Measurements from ENCODE around the gene GPX4. TPM values are rescaled to one million over a fixed set of nuclear protein-coding genes. Genes with fewer than 3 reads are reported as not detected.

The GPX4 gene
- total and polyA plus RNA-seq, 9 of the 15 experiments (the other 6 are each of a cell fraction or from before 2014, with no cell fraction given): 61.4 to 661 (median 349) TPM

GRCh38 chr19:1066748-1067340 lies 37.0 kb upstream of the GPX4 start, which contains the start of gene ARHGAP45 (continued):
- no peak for TF ChIP-seq NFATC3 (IDR thresholded peaks at IDR 0.05)
- TF ChIP-seq MYC (IDR thresholded peaks at IDR 0.05; ENCODE audit: low read depth, low read length): no peak
- no peak for TF ChIP-seq MYC (CRISPR knock-in tag; IDR thresholded peaks at IDR 0.05; ENCODE audit: borderline replicate concordance, low read depth)
- no peak for TF ChIP-seq HNRNPL (IDR thresholded peaks at IDR 0.05; ENCODE audit: low read depth, low read length)
- no peak for TF ChIP-seq SREBF1 (IDR thresholded peaks at IDR 0.05; ENCODE audit: borderline replicate concordance, low read depth, low read length)
- no peak for TF ChIP-seq ETV1 (tag; conservative IDR thresholded peaks at IDR 0.05; ENCODE audit: low read depth)
- no peak for TF ChIP-seq TEAD2 (tag; IDR thresholded peaks at IDR 0.05)
- peak; percentile 67 for TF ChIP-seq L3MBTL2 (IDR thresholded peaks at IDR 0.05)
- TF ChIP-seq SNRNP70 (optimal IDR thresholded peaks at IDR 0.05; ENCODE audit: low read depth, low read length): no peak
- TF ChIP-seq KLF6 (CRISPR knock-in tag; IDR thresholded peaks at IDR 0.05; ENCODE audit: borderline replicate concordance): no peak
- no peak for TF ChIP-seq ZBTB26 (CRISPR knock-in tag; IDR thresholded peaks at IDR 0.05)
- no peak for TF ChIP-seq SP1 (CRISPR knock-in tag; IDR thresholded peaks at IDR 0.05)
- TF ChIP-seq SNIP1 (IDR thresholded peaks at IDR 0.05; ENCODE audit: low read depth): no peak
- TF ChIP-seq POLR2B (IDR thresholded peaks at IDR 0.05; ENCODE audit: low read depth, partially characterized antibody): no peak
- TF ChIP-seq TEAD4 (IDR thresholded peaks at IDR 0.05; ENCODE audit: low read length): no peak
- no peak for TF ChIP-seq TEAD4 (CRISPR knock-in tag; IDR thresholded peaks at IDR 0.05; ENCODE audit: borderline replicate concordance)
- no peak for TF ChIP-seq UBTF (IDR thresholded peaks at IDR 0.05; ENCODE audit: borderline replicate concordance in 1 of 2, low read depth in 2 of 2, low read length in 2 of 2)
- peak; percentile 74 for TF ChIP-seq BHLHE40 (IDR thresholded peaks at IDR 0.05; ENCODE audit: low read length)
- no peak for TF ChIP-seq MCM2 (IDR thresholded peaks at IDR 0.05; ENCODE audit: low read depth)
- TF ChIP-seq EHMT2 (IDR thresholded peaks at IDR 0.05): no peak
- TF ChIP-seq, protein P1, sequence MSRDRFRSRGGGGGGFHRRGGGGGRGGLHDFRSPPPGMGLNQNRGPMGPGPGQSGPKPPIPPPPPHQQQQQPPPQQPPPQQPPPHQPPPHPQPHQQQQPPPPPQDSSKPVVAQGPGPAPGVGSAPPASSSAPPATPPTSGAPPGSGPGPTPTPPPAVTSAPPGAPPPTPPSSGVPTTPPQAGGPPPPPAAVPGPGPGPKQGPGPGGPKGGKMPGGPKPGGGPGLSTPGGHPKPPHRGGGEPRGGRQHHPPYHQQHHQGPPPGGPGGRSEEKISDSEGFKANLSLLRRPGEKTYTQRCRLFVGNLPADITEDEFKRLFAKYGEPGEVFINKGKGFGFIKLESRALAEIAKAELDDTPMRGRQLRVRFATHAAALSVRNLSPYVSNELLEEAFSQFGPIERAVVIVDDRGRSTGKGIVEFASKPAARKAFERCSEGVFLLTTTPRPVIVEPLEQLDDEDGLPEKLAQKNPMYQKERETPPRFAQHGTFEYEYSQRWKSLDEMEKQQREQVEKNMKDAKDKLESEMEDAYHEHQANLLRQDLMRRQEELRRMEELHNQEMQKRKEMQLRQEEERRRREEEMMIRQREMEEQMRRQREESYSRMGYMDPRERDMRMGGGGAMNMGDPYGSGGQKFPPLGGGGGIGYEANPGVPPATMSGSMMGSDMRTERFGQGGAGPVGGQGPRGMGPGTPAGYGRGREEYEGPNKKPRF (IDR thresholded peaks at IDR 0.05; ENCODE audit: low read depth, low read length): no peak
- no peak for TF ChIP-seq MCM7 (IDR thresholded peaks at IDR 0.05)
- TF ChIP-seq ZNF354B (CRISPR knock-in tag; IDR thresholded peaks at IDR 0.05): no peak
- no peak for TF ChIP-seq ZBTB2 (IDR thresholded peaks at IDR 0.05)
- no peak for TF ChIP-seq MEF2D (tag; conservative IDR thresholded peaks at IDR 0.05; ENCODE audit: low read depth)
